Stimulated activated memory B cell treated with anti-CD40 and anti-IgM and Interleukin-4, amounts not matched to agents 10 μg/mL and 1 μg/mL and 100 μg/mL, for 72 hours (primary cell): ENCODE measurements around the gene BICRA.
"Not testable (repeated sequence)": the region's sequence is repeated elsewhere in the genome, so short reads cannot be mapped to it uniquely, and the experiment has no call there.

Experiments used
- ATAC-seq: fragments of 150-1000 bp; cut with Tn5 transposase; 2 replicates; pipeline ENCODE4 v1.10.0; 2021
- H3K27ac Mint-ChIP-seq: one replicate; pipeline ENCODE4 v1.8.0; 2022; ENCODE audit warnings: mild to moderate bottlenecking, mixed read lengths
- H3K27me3 Mint-ChIP-seq: one replicate; pipeline ENCODE4 v1.8.0; 2022; ENCODE audit warnings: mixed read lengths
- H3K36me3 Mint-ChIP-seq: one replicate; pipeline ENCODE4 v1.8.0; 2022; ENCODE audit warnings: mixed read lengths
- H3K4me1 Mint-ChIP-seq: one replicate; pipeline ENCODE4 v1.8.0; 2022; ENCODE audit warnings: mixed read lengths
- H3K4me3 Mint-ChIP-seq: one replicate; pipeline ENCODE4 v1.8.0; 2022; ENCODE audit warnings: mild to moderate bottlenecking, moderate library complexity, mixed read lengths
- H3K9me3 Mint-ChIP-seq: one replicate; pipeline ENCODE4 v1.8.0; 2022; ENCODE audit warnings: mixed read lengths

BICRA gene

GRCh38 chr19:47660435-47660832 is 51.5 kb downstream of the BICRA start:
- Mint-ChIP-seq H3K36me3 (peaks cover 26% of the 10 kb centered on the region), H3K4me3 (no peak overlapping the region), H3K27me3 (no peaks in the 10 kb centered on the region), H3K9me3 (no peaks in the 10 kb centered on the region), H3K27ac (no peak overlapping the region), H3K4me1 (peaks cover 22% of the 10 kb centered on the region)
- ATAC-seq, result no peak

- no peak for ATAC-seq
- H3K4me3 Mint-ChIP-seq, result no peak overlapping the region
- H3K27ac Mint-ChIP-seq, result no peak overlapping the region
- H3K27me3 Mint-ChIP-seq, result no peaks in the 10 kb centered on the region
- no peaks in the 10 kb centered on the region for H3K9me3 Mint-ChIP-seq
- peaks cover 26% of the 10 kb centered on the region for H3K36me3 Mint-ChIP-seq
- H3K4me1 Mint-ChIP-seq, result peaks cover 27% of the 10 kb centered on the region
Observed at GRCh38 chr19:47661161-47661560, 52.2 kb downstream of the BICRA start.

- peaks cover 26% of the 10 kb centered on the region for H3K36me3 Mint-ChIP-seq
- no peaks in the 10 kb centered on the region for H3K27me3 Mint-ChIP-seq
- H3K4me1 Mint-ChIP-seq, result peaks cover 27% of the 10 kb centered on the region
- no peaks in the 10 kb centered on the region for H3K9me3 Mint-ChIP-seq
- no peak for ATAC-seq
- no peak overlapping the region for H3K4me3 Mint-ChIP-seq
- no peak overlapping the region for H3K27ac Mint-ChIP-seq
Observed at GRCh38 chr19:47661611-47662010, 52.7 kb downstream of the BICRA start.

GRCh38 chr19:47663435-47663910 is 54.5 kb downstream of the BICRA start:
- peaks cover 26% of the 10 kb centered on the region for H3K36me3 Mint-ChIP-seq

GRCh38 chr19:47663911-47664771 is 55.2 kb downstream of the BICRA start:
- ATAC-seq, result no peak

More at GRCh38 chr19:47663435-47663910, 54.5 kb downstream of the BICRA start:
- Mint-ChIP-seq H3K4me1 (peaks cover 27% of the 10 kb centered on the region), H3K4me3 (no peak overlapping the region), H3K27me3 (no peaks in the 10 kb centered on the region), H3K27ac (no peak overlapping the region), H3K9me3 (no peaks in the 10 kb centered on the region)
- no peak for ATAC-seq

GRCh38 chr19:47668556-47668955 is 59.6 kb downstream of the BICRA start:
- not testable (repeated sequence) for ATAC-seq, H3K27ac Mint-ChIP-seq, H3K4me3 Mint-ChIP-seq, H3K9me3 Mint-ChIP-seq, H3K27me3 Mint-ChIP-seq
- H3K4me1 Mint-ChIP-seq, result peaks cover 20% of the 10 kb centered on the region
- peaks cover 44% of the 10 kb centered on the region for H3K36me3 Mint-ChIP-seq

More at GRCh38 chr19:47663911-47664771, 55.2 kb downstream of the BICRA start:
- H3K27ac Mint-ChIP-seq, result no peak overlapping the region
- peaks cover 26% of the 10 kb centered on the region for H3K36me3 Mint-ChIP-seq
- no peak overlapping the region for H3K4me3 Mint-ChIP-seq
- peaks cover 27% of the 10 kb centered on the region for H3K4me1 Mint-ChIP-seq
- H3K9me3 Mint-ChIP-seq, result no peaks in the 10 kb centered on the region
- no peaks in the 10 kb centered on the region for H3K27me3 Mint-ChIP-seq

- peaks cover 58% of the 10 kb centered on the region for H3K36me3 Mint-ChIP-seq
- H3K4me3 Mint-ChIP-seq, result no peak overlapping the region
- no peaks in the 10 kb centered on the region for H3K9me3 Mint-ChIP-seq
- no peaks in the 10 kb centered on the region for H3K27me3 Mint-ChIP-seq
- H3K27ac Mint-ChIP-seq, result no peak overlapping the region
- H3K4me1 Mint-ChIP-seq, result peaks cover 17% of the 10 kb centered on the region
- ATAC-seq, result no peak
Observed at GRCh38 chr19:47670736-47671135, 61.8 kb downstream of the BICRA start.

GRCh38 chr19:47671499-47671898 is 62.6 kb downstream of the BICRA start:
- Mint-ChIP-seq H3K4me3 (no peak overlapping the region), H3K27ac (no peak overlapping the region), H3K36me3 (peaks cover 65% of the 10 kb centered on the region), H3K27me3 (no peaks in the 10 kb centered on the region), H3K4me1 (peaks cover 15% of the 10 kb centered on the region), H3K9me3 (no peaks in the 10 kb centered on the region)
- no peak for ATAC-seq

- H3K9me3 Mint-ChIP-seq, result no peaks in the 10 kb centered on the region
- no peak for ATAC-seq
- peaks cover 71% of the 10 kb centered on the region for H3K36me3 Mint-ChIP-seq
- H3K4me1 Mint-ChIP-seq, result peaks cover 15% of the 10 kb centered on the region
- no peak overlapping the region for H3K4me3 Mint-ChIP-seq
- no peak overlapping the region for H3K27ac Mint-ChIP-seq
- H3K27me3 Mint-ChIP-seq, result no peaks in the 10 kb centered on the region
Observed at GRCh38 chr19:47673426-47673825, 64.5 kb downstream of the BICRA start.

- H3K4me3 Mint-ChIP-seq, result no peak overlapping the region
- H3K27ac Mint-ChIP-seq, result no peak overlapping the region
- H3K36me3 Mint-ChIP-seq, result peaks cover 78% of the 10 kb centered on the region
- H3K9me3 Mint-ChIP-seq, result no peaks in the 10 kb centered on the region
- no peak for ATAC-seq
- no peaks in the 10 kb centered on the region for H3K27me3 Mint-ChIP-seq
- H3K4me1 Mint-ChIP-seq, result peaks cover 15% of the 10 kb centered on the region
Observed at GRCh38 chr19:47674548-47674947, 65.6 kb downstream of the BICRA start.

- Mint-ChIP-seq H3K4me1 (peaks cover 11% of the 10 kb centered on the region), H3K4me3 (no peak overlapping the region), H3K36me3 (peaks cover 73% of the 10 kb centered on the region), H3K9me3 (no peaks in the 10 kb centered on the region), H3K27ac (no peak overlapping the region), H3K27me3 (no peaks in the 10 kb centered on the region)
- no peak for ATAC-seq
Observed at GRCh38 chr19:47675271-47675670, 66.3 kb downstream of the BICRA start.

GRCh38 chr19:47675859-47676258 is 66.9 kb downstream of the BICRA start:
- Mint-ChIP-seq H3K4me1 (peaks cover 5% of the 10 kb centered on the region), H3K4me3 (no peak overlapping the region), H3K27ac (no peak overlapping the region), H3K36me3 (peaks cover 67% of the 10 kb centered on the region), H3K27me3 (no peaks in the 10 kb centered on the region), H3K9me3 (no peaks in the 10 kb centered on the region)
- ATAC-seq, result no peak

GRCh38 chr19:47676811-47677210 is 67.9 kb downstream of the BICRA start:
- Mint-ChIP-seq H3K27ac (no peak overlapping the region), H3K27me3 (no peaks in the 10 kb centered on the region), H3K9me3 (no peaks in the 10 kb centered on the region), H3K36me3 (peaks cover 65% of the 10 kb centered on the region), H3K4me3 (no peak overlapping the region), H3K4me1 (no peaks in the 10 kb centered on the region)
- no peak for ATAC-seq

- no peaks in the 10 kb centered on the region for H3K4me1 Mint-ChIP-seq
- H3K4me3 Mint-ChIP-seq, result no peak overlapping the region
- no peak for ATAC-seq
- H3K27me3 Mint-ChIP-seq, result no peaks in the 10 kb centered on the region
- H3K36me3 Mint-ChIP-seq, result peaks cover 52% of the 10 kb centered on the region
- H3K9me3 Mint-ChIP-seq, result no peaks in the 10 kb centered on the region
- H3K27ac Mint-ChIP-seq, result no peak overlapping the region
Observed at GRCh38 chr19:47679251-47679900, 70.4 kb downstream of the BICRA start.

- Mint-ChIP-seq H3K36me3 (peaks cover 44% of the 10 kb centered on the region), H3K4me1 (no peaks in the 10 kb centered on the region), H3K4me3 (no peak overlapping the region), H3K27me3 (no peaks in the 10 kb centered on the region), H3K9me3 (no peaks in the 10 kb centered on the region), H3K27ac (no peak overlapping the region)
- peak; percentile 3 for ATAC-seq
Observed at GRCh38 chr19:47679922-47680857, 71.3 kb downstream of the BICRA start.
